Measurements from ENCODE around the gene COL16A1.

Gene COL16A1

DNA sequence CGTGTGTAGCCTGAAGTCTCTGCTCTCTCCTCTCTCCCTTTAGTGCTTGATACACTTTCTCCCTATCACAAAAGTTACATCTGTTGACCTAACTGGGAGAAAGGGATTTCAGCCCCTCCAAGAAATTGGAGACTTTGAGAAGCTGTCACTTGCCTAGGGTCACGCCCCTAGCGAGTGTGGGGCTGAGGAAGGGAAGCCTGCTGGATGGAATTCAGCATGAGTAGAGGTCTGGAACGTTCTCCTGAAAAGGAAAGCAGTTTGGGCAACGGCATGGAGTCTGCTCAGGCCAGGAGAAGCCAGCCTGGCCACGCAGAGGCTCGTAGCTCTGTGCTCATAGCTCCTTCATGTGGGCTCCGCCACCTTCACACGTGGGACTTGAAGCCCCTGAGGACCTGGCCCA, 22.4 kb downstream of the COL16A1 start:
- DNase-seq, result no peak

DNA sequence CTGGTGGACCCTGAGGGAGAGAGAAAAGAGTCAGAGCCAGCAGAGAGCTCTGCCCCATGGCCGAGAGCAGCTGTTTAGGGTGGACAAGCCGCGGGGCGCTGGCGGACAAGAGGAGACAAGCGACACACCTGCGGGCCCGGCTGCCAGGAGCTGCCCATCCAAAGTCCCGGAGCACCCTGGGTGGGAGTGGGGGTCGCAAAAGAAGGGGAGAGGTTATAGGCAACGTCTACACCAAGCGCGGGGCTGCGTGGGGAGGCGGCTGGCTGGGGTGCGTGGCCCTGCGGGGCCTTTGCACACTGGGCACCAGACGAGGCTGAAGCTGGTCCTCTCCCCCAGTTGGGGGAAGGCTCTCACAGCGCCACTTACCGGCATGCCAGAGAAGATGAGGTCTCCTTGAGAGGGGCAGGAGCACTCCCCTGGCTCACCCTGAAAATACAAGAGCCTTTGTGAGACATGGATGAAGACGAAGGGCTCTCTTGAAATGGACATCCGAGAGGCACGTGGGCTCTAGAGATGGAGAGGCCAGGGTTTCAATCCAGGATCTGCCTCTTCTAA, 24.1 kb downstream of the COL16A1 start:
- DNase-seq, result no peak

DNA sequence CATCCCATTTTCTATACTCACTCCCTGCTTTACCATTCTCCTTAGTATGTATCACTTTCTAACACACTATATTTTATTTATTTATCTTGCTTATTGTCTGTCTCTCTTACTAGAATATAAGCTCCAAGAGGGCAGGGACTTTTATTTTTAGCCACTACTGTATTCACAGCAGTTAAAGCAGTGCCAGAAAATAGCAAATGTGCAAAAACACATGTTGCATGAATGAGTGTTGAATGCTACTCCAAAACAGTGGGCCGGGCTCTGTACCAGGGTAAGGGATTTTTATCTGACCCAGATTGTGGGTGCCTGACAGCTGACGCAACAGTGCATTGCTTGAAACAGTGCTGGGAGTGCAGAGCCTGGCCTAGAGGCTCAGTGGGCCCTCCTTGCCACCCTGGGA, 24.7 kb downstream of the COL16A1 start:
- DNase-seq, result no peak

DNA sequence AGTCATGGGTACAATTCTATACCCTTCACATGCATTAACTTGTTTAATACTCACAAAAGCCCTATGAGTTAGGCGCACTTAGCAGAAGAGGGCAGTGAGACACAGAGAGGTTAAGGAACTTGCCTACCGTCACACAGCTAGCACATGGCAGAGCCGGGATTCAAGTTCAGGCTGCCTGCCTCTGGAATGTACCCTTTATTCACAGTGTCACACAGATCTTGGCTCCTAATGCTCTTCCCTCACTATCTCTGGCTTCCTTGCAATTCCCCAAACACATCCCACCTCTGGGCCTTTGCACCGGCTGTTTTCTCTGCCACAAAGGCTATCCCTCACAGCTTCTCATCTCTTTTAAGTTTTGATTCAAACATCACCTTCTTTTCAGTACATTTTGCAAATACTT, 25.1 kb downstream of the COL16A1 start:
- DNase-seq, result no peak

DNA sequence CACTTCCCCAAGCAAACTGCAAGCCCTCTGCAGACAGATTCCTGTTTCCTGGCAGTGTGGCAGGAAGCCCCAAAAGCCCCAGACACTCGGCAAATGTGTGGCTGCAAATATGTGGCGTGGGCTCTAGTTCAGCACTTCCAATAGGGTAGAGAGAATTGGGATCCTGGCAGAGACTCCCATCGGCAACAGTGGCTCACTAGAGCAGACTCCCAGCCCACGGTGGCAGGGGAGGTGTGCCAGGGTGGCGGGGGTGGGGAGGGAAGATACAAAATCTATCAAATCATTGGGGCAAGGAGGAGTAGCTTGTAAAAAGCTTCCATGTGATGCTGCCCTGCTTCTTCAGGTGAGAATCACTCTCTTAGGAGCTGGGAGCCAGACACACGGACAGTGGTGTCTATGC, 25.9 kb downstream of the COL16A1 start:
- no peak for DNase-seq

DNA sequence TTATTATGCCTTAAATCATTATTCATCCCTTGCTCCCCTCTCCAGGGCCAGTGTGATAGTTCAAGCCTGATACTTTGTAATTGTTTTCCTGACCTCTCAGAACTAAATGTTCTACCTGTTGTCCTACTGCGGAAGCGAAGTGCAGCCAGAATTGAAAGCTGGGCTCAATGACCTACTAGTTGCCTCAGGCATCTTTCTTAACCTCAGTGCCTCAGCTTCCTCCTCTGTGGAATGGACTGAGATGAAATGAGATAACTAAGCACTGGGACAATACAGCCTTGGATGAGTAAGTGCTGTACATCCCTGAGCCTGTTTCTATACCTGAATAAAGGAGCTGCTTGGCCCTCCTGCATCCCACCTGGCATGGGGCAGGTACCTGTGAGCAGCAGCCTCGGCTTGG, 26.4 kb downstream of the COL16A1 start:
- no peak for DNase-seq

DNA sequence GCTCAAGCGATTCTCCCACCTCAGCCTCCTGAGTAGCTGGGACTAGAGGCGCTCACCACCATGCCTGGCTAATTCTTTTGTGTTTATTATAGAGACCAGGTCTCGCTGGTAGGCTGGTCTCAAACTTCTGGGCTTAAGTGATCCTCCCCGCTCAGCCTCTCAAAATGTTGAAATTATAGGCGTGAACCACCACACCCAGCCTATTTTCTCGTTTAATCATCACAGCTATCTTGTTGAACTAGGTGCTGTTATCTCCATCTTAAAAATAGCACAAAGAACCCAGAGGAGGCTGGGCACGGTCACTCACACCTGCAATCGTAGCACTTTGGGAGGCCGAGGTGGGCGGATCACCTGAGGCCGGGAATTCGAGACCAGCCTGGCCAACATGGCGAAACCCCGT, 28.1 kb downstream of the COL16A1 start:
- DNase-seq, result no peak

DNA sequence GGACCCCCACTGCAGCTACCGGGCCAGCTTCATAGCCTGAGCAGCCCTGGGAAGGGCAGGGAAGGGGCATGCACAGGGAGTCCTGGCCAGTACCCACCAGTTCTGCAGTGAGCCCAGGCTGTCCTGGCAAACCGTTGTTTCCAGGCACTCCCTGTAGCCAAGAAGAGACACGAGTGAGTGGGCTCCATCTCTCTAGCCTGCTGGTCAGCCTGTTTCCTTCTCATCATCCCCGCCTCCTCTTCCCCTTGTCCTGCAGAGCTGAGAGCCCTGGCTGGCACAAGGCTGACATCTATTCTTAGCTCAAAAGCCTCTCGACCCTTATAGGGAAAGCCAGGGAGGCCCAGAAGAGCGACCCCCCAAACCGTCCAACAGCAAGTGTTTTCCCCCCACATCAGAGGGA, 28.7 kb downstream of the COL16A1 start:
- no peak for DNase-seq

DNA sequence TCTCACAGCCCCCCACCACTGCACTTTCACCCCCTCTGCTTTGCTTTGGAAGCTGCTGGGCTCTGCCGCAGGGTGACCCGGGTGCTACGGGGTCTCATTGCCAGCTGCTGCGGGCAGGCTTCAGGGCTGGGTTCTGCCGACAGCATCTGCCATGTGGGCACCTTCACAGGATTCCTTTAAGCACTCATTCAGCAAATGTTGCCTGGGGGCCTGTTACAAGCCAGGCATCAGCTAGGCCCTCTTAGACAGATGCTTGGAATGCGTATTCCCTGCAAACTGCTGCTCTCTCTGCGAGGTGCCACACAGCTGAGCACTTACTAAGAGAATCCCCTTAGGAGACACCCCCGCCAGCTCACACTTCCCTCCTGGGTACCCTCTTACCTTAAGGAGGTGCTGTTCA, 29.2 kb downstream of the COL16A1 start:
- no peak for DNase-seq

DNA sequence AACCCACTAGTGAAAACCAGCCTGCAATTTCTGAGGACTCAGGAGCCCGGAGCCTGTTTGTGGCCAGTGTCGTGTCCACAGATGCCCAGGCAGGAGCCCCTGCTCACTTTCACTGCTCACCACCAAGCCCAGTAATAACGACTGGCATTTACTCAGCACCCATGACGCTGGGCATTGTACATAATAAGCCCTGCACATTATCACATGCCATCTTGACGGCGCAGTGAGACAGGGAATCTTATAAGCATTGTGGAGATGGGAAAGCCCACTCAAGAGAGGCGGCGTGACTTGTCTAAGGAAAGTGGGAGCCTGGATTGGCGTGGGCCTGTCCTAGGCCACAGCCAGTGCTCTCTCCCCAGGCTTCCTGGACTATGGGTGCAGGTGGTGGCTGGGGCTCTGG, 30.4 kb downstream of the COL16A1 start:
- no peak for DNase-seq

DNA sequence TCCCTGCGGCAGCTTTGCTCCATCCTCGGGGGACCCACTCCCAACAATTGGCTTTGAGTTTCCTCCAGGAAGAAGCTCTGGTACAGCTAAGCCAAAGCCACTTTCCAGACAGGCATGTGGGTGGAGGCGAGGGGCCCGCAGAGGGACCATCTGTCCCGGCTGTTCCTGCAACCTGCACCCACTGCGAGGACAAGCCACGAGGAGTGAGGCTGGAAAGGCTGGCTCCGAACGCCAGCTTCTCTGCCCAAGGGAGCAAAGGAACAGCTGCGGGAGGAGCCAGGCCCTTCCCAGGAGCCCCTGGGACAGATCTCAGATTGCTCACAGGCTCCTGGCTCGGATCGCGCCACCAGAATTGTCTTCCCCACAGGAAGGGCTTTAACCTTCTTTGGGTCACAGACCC, 30.8 kb downstream of the COL16A1 start:
- no peak for DNase-seq

DNA sequence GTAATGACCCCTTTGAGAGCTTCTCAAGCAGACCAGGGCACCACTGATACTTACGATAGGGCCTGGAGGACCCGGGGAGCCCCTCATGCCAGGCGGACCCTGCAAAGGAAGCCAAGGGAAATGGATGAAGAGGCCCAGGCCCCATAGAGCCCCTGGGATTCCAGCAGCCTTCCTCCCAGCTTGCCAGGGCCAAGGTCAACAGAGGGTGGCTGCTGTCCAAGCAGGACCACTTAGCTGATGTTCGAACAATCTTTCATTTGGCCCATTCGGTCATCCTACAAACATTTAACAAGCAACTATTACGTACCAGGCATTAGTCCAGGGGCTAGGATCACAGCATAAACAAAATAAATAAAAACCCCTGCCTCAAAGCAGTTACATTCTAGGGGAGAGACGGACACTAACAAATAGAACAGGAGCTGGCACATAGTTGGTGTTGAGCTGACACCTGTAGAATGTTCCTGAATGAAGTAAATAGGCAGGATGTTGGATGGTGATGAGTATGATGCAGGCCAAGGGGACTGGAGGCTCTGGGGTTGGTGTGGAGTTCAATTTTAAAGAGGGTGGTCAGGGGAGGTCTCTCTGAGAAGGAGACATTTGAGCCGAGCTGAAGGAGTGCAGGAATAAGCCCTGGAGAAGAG, 32.1 kb downstream of the COL16A1 start:
- DNase-seq, result no peak

DNA sequence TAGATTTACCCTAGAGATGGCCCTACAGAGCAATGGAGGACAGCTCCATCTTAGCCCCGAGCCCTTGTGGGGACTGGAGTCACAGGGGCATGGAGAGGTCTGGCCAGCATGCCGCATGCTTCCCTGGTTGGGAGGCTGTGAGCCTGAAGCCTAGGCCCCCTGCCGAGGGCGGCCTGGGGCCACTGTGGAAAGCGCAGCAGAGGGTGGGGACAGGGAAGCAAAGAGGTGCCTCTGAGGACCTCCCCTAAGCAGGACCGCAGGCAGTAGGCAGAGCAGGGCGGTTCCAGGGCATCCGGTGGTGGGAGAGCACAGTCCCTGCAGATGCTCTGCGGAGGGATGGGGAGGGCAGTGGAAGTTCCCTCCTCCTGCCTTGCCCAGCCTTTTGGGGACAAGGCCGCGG, 32.7 kb downstream of the COL16A1 start:
- DNase-seq, result no peak

DNA sequence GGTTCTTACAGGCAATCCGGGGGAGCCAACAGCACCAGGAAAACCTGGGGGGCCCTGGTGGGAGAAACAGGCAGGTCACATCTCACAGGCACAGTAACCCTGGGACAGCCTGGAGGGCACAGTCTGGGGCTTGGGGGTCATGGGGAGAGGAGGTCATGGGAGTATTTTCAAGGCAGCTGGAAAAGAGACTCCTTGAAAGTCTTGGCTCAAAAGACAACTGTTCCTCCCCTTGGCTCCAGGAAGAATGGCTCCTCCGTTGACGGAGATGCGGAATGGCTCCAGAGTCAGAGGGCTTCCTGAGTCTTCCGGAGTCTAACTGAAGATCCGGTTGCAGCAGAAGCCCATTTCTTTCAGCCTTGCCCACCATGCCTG, 33.2 kb downstream of the COL16A1 start:
- no peak for DNase-seq

DNA sequence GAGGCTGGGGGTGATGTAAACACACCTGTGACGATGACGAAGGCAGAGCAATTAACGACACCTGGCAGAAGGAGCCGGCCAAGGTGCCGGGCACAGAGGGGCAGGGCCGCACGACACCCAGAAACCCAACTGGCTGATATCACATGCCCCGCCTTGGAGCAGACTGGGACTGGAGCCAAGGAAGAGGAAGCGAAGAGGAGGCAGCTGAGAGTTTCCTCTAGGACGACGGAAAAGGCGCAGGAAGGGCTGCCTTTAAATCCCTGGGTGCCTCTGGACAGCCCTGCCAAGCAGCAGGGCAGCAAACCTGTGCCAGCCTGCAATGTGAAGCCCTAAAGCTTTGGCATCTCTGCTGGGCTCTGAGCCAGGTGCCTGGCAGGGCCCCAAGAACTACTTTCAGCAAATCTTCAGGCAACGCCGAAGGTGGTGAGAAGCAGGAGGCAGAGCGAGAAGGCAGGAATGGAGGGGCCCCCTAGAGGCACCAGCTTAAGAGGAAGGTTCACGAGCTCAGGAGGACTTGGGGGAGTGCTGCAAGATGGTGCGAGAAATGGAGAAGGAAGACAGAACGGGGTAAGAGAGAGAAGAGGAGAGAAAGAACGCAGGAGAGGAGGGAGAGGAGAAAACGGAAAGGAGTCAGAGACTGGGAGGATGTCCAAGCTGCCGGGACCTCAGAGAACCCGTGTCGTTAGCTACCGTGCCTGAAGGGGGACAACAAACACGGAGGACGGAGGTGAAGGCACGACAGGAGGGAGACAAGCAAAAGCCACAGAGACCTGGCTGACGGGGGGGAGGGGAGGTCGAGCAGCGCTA, 33.8 kb downstream of the COL16A1 start:
- no peak for DNase-seq

DNA sequence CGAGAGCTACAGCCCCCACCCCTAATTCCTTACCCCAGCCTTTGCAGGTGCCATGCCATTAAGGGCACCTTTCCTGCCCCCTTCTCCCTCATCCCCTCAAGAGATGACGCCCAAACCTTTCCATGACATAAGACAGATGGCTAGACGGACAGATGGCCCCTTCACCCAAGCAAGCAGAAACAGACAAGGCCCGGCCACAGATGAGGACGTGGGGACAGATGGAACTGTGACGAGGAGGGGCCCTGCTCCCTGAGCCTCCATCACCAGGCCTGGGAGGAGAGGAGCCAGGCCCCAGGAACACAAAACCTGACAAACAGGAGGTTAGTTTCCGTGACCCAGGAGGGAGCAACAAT, 34.4 kb downstream of the COL16A1 start:
- no peak for DNase-seq

DNA sequence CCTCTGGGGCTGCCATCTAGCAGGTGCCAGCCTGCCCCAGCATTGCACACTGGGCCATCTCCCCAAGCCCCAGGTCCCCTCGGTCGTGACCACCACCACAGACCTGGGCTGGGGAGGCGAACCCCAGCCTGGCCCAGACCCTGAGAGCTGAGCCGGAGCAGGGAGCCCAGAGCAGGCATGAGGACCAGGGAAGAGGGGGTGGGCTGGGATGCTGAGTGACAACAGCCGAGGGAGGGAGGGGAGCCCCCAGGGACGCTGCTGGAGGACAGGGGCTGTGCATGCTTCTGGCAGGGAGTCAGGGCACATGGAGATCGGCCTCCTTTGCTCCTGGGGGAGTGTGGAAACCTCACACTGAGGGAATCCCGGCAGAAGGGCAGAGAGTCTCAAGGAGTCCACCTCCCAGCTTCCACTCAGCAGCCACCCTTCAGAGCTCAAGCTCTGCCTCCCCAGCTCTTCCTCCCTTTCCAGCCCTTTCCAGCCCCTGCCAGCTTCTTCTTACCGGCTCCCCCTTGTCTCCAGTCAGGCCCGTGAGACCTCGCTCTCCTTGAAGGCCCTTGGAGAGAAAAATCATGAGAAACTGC, 35.4 kb downstream of the COL16A1 start:
- no peak for DNase-seq

DNA sequence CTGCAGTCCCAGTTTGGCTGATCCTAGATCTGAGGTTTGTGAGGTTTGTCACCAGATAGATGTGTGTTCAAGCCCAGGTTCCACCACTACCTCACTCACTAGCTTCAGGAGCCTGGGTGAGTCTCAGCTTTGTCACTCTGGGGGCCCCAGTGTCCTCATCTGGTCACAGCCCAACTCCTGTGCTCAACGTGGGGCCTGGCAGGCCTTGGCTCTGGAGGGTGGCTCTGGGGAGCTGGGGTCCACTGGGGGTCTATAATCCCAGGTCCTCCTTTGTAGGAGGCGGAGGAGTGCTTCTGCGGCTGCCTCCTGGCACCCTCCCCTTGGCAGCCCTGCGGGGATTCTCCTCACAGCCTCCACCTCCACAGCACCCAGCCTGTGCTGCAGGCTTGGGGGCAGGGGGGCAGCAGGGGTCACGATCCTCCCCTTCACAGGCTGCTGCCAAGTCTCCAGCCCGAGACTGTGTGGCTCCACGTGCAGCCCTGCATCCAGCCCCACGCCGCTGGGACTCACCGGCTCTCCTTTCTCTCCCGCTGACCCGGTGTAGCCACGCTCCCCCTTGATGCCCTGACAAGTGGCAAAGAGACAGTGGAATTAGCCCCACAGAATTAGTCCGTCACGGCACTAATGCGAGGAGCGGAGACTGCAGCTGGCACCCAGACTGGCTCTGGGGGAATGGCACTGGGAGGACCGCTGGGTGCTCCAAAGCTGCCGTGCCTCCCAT, 36.6 kb downstream of the COL16A1 start:
- no peak for DNase-seq

DNA sequence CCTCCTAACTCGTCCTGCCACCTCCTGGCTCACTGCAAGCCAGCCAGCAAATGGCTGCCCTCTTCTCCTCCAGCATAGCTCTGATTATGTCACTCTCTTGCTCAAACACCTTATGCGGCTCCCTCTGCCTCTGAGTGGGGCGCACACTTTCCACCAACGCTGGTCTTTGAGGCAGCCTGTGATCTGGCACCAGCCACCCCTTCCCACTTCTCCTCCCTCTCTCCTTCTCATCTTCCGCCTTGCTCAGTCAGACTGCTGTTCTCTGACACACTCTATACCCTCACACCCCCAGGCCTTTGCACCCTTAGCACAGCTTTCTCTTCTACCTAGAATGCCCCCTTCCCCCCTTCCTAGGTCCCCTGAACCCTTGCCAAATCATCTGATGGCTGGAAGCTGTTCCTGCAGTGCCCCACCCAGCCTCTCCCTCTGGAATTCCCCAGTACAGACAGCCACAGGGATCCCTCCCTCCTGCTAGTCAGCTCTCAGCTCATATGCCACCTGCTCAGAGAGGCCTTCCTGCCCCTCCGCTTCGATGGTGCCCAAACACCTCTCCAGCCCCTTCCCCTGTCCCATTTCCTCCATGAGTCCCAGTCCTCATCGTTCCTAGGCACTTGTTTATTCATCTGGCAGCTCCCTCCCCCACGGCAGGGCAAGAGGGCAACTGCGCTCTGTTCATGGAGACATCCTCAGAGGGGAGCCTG, 37.4 kb downstream of the COL16A1 start:
- DNase-seq, result no peak

DNA sequence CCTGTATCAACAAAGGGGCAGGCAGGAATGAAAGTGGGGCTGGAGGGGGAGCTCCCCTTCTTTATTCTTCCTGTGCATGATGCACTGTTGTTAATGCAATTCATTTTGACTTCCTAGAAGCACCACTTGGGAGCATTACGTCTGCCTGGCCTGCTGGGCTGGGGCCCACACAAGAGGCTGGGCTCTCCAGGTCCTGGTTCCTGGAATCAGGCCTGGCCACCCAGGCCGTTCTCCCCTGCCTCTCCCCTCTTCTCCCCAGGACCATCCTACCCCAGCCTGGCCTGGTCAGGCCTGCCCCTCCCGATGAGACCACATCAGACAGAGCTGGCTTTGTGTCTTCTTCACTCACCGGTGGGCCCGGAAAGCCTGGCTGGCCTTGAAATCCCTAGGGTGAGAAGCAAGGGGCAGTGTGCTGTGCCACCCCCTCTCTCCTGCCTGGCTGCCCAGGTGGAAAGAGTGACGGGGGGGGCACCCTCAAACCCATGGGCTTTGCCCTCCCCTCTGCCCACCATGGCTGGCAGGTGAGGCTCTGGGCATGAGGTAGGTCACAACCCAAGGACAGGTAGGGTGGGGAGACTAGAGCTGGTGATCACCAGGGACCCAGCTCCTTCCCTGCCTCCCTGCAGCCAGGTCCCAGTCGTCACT, 38.5 kb downstream of the COL16A1 start:
- no peak for DNase-seq

DNA sequence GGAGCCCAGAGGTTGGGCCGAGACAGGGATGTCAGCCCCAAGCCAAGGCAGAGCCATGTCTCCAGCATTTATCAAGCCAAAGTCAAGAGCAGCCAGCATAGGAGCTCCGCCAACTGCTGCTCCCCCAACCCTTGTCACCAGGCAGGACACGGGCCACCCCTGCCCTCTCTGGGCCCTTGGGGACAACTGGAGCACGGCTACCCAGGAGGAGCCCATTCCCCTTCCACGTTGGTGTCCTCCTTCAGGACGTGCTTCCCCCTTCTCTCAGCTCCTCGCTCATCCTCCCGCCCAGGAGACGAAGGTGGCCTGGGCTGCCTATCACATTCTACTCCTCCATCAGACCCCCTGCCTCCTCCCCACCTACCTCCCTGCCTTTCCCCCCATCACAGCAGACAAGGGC, 39.3 kb downstream of the COL16A1 start:
- no peak for DNase-seq
